H1 (cell line): ENCODE data around the gene RUSF1. TPM values are rescaled to one million over a fixed set of nuclear protein-coding genes. Genes with fewer than 3 reads are reported as not detected.

Experiments used
- CTCF ChIA-PET: fragments of 300-600 bp; sonication (Branson Sonifier 250); formaldehyde crosslinking; loops from one replicate; lab custom pipeline; 2021; ENCODE audit not compliant: partially characterized antibody; lab: Charles Lee
- POLR2A ChIA-PET: fragments of 300-600 bp; sonication (Branson Sonifier 250); formaldehyde crosslinking; loops from one replicate; lab custom pipeline; 2021; ENCODE audit warnings: inconsistent platforms; ENCODE audit not compliant: partially characterized antibody; lab: Charles Lee
- DNase-seq, 2 experiments: peaks; one replicate each; pipeline versions ENCODE4 v3.0.0 to v3.0.0-alpha.2; 2010 to 2022; ENCODE audit warnings: low spot score in 2 of 2, low read depth in 1 of 2, mixed read lengths in 1 of 2
- FAIRE-seq: peaks from 2 replicates; lab custom pipeline; 2011; peaks lifted over from hg19 to GRCh38; lab: Jason Lieb, UNC
- H2AFZ ChIP-seq: 2 replicates; pipeline ENCODE4 v1.8.1; 2012; ENCODE audit warnings: low read length, inconsistent platforms
- H2AK5ac ChIP-seq: 2 replicates; pipeline ENCODE4 v1.6.1; 2013; ENCODE audit warnings: low read depth, low read length
- H2BK120ac ChIP-seq: replicated peaks from 2 replicates; pipeline ENCODE3; 2013; ENCODE audit warnings: low read depth, low read length, inconsistent platforms
- H2BK12ac ChIP-seq: 2 replicates; pipeline ENCODE4 v1.6.1; 2013; ENCODE audit warnings: low read depth, low read length
- H2BK15ac ChIP-seq: 2 replicates; pipeline ENCODE4 v1.6.1; 2013; ENCODE audit warnings: low read length
- H2BK20ac ChIP-seq: 2 replicates; pipeline ENCODE4 v1.6.1; 2013; ENCODE audit warnings: low read length
- H2BK5ac ChIP-seq: 2 replicates; pipeline ENCODE4 v1.6.1; 2013; ENCODE audit warnings: low read depth, low read length
- H3K14ac ChIP-seq: 2 replicates; pipeline ENCODE4 v1.6.1; 2013; ENCODE audit warnings: inconsistent platforms; ENCODE audit not compliant: insufficient read length
- H3K18ac ChIP-seq: 2 replicates; pipeline ENCODE4 v1.6.1; 2013; ENCODE audit warnings: low read length; ENCODE audit errors: extremely low read depth
- H3K23ac ChIP-seq: 2 replicates; pipeline ENCODE4 v1.6.1; 2013; ENCODE audit warnings: inconsistent platforms; ENCODE audit not compliant: insufficient read length
- H3K23me2 ChIP-seq: 2 replicates; pipeline ENCODE4 v1.6.1; 2013; ENCODE audit warnings: low read depth, low read length
- H3K27ac ChIP-seq: 2 replicates; pipeline ENCODE4 v1.6.1; 2011; ENCODE audit warnings: low read depth, low read length, inconsistent platforms
- H3K27me3 ChIP-seq, 4 experiments: replicated peaks in 1 of 4; 1 replicate in 1 of 4; 2 replicates in 3 of 4; pipeline versions ENCODE4 v1.6.1 to v1.8.1; 2011 to 2013; ENCODE audit warnings: low read length in 3 of 4, mild to moderate bottlenecking in 3 of 4, inconsistent platforms in 2 of 4, mixed read lengths in 2 of 4, moderate library complexity in 1 of 4; ENCODE audit not compliant: control insufficient read depth in 3 of 4, insufficient read depth in 3 of 4; ENCODE audit errors: extremely low read depth in 1 of 4
- H3K36me3 ChIP-seq, 4 experiments: 2 replicates each; pipeline versions ENCODE4 v1.6.1 to v1.8.1; 2011 to 2013; ENCODE audit warnings: mild to moderate bottlenecking in 4 of 4, low read length in 3 of 4, moderate library complexity in 2 of 4, control low read depth in 1 of 4, inconsistent platforms in 1 of 4; ENCODE audit not compliant: insufficient read depth in 4 of 4, control insufficient read depth in 2 of 4
- H3K4ac ChIP-seq: replicated peaks from 2 replicates; pipeline ENCODE3; 2013; ENCODE audit warnings: low read length, low read depth, mixed read lengths, inconsistent platforms; ENCODE audit not compliant: insufficient read length
- H3K4me1 ChIP-seq, 4 experiments: replicated peaks in 1 of 4; 1 replicate in 1 of 4; 2 replicates in 3 of 4; pipeline versions ENCODE4 v1.6.1 to v1.8.1; 2011 to 2013; ENCODE audit warnings: low read length in 3 of 4, inconsistent platforms in 2 of 4, mixed read lengths in 1 of 4; ENCODE audit not compliant: insufficient read depth in 4 of 4, control insufficient read depth in 3 of 4
- H3K4me2 ChIP-seq, 2 experiments: 2 replicates each; pipeline versions ENCODE4 v1.6.1 to v1.8.1; 2011 to 2013; ENCODE audit warnings: low read depth in 2 of 2, low read length in 2 of 2, control low read depth in 1 of 2, inconsistent platforms in 1 of 2, mild to moderate bottlenecking in 1 of 2; ENCODE audit not compliant: insufficient read depth in 1 of 2
- H3K4me3 ChIP-seq, 4 experiments: fragments of 200-600, 300-600 bp in 1 of 4; sonication (generic), shearing (Covaris generic), sonication (Bioruptor Twin) in 1 of 4; 2 replicates each; pipeline versions ENCODE4 v1.5.1 to v1.8.1; 2011 to 2016; ENCODE audit warnings: low read length in 4 of 4, low read depth in 3 of 4, control low read depth in 2 of 4, inconsistent platforms in 2 of 4, mild to moderate bottlenecking in 2 of 4, mixed read lengths in 1 of 4, moderate library complexity in 1 of 4; ENCODE audit not compliant: insufficient read depth in 2 of 4; ENCODE audit errors: extremely low read depth in 1 of 4
- H3K56ac ChIP-seq: replicated peaks from 2 replicates; pipeline ENCODE3; 2013; ENCODE audit warnings: low read depth, mild to moderate bottlenecking, mixed read lengths, low read length, inconsistent platforms; ENCODE audit not compliant: insufficient read length
- H3K79me1 ChIP-seq: 2 replicates; pipeline ENCODE4 v1.6.1; 2013; ENCODE audit warnings: low read depth, low read length, control low read depth
- H3K79me2 ChIP-seq, 2 experiments: 2 replicates each; pipeline versions ENCODE4 v1.6.1 to v1.8.1; 2012 to 2013; ENCODE audit warnings: low read length in 2 of 2, mild to moderate bottlenecking in 2 of 2, inconsistent platforms in 1 of 2; ENCODE audit not compliant: insufficient read depth in 2 of 2, control insufficient read depth in 1 of 2
- H3K9ac ChIP-seq, 4 experiments: replicated peaks in 1 of 4; 1 replicate in 1 of 4; 2 replicates in 3 of 4; pipeline versions ENCODE4 v1.6.1 to v1.8.1; 2011 to 2013; ENCODE audit warnings: low read depth in 3 of 4, low read length in 3 of 4, control low read depth in 2 of 4, mild to moderate bottlenecking in 2 of 4, moderate library complexity in 2 of 4, inconsistent platforms in 1 of 4; ENCODE audit errors: extremely low read depth in 1 of 4
- H3K9me3 ChIP-seq, 2 experiments: 2 replicates each; pipeline versions ENCODE4 v1.6.1 to v1.8.1; 2012 to 2013; ENCODE audit warnings: mild to moderate bottlenecking in 2 of 2, moderate library complexity in 2 of 2, control low read depth in 1 of 2, inconsistent platforms in 1 of 2, low read depth in 1 of 2, low read length in 1 of 2, mixed read lengths in 1 of 2; ENCODE audit not compliant: insufficient read depth in 2 of 2
- H4K20me1 ChIP-seq, 2 experiments: replicated peaks in 1 of 2; 2 replicates each; pipeline versions ENCODE3 to v1.8.1; 2011 to 2013; ENCODE audit warnings: inconsistent platforms in 2 of 2, low read length in 2 of 2, mild to moderate bottlenecking in 1 of 2; ENCODE audit not compliant: insufficient read depth in 2 of 2, control insufficient read depth in 1 of 2
- H4K5ac ChIP-seq: 2 replicates; pipeline ENCODE4 v1.6.1; 2013; ENCODE audit warnings: low read length, low read depth, mixed read lengths, inconsistent platforms; ENCODE audit not compliant: insufficient read length
- H4K8ac ChIP-seq: 2 replicates; pipeline ENCODE4 v1.8.0; 2013; ENCODE audit warnings: mild to moderate bottlenecking, moderate library complexity, low read length, inconsistent platforms; ENCODE audit not compliant: insufficient read depth; ENCODE audit errors: extremely low read depth
- H4K91ac ChIP-seq: replicated peaks from 2 replicates; pipeline ENCODE3; 2013; ENCODE audit warnings: low read length, mixed read lengths, inconsistent platforms; ENCODE audit not compliant: insufficient read length
- BCL11A ChIP-seq, 2 experiments: IDR thresholded peaks; one replicate each; pipeline ENCODE4 v1.6.1; 2011; ENCODE audit warnings: low read depth in 2 of 2, low read length in 2 of 2, mild to moderate bottlenecking in 2 of 2
- EZH2 ChIP-seq: fragments of 200-600 bp; sonication (generic); IDR thresholded peaks from 2 replicates; pipeline ENCODE4 v1.7.1; 2012; ENCODE audit warnings: low read depth, mild to moderate bottlenecking, moderate library complexity, low read length, inconsistent platforms; ENCODE audit not compliant: severe bottlenecking
- FOSL1 ChIP-seq: IDR thresholded peaks from 2 replicates; pipeline ENCODE4 v1.6.1; 2011; ENCODE audit warnings: mild to moderate bottlenecking, low read depth, low read length, moderate library complexity; ENCODE audit not compliant: insufficient read depth
- GABPA ChIP-seq: IDR thresholded peaks from 2 replicates; pipeline ENCODE4 v1.6.1; 2011; ENCODE audit warnings: mild to moderate bottlenecking, low read length, moderate library complexity, borderline replicate concordance; ENCODE audit not compliant: insufficient read depth
- KDM5A ChIP-seq: fragments of 200-600 bp; IDR thresholded peaks from 2 replicates; pipeline ENCODE4 v1.7.1; 2012; ENCODE audit warnings: mild to moderate bottlenecking, low read length, inconsistent platforms, mixed read lengths
- PHF8 ChIP-seq: fragments of 200-600 bp; sonication (generic); conservative IDR thresholded peaks from 2 replicates; pipeline ENCODE4 v1.7.1; 2012; ENCODE audit warnings: low read depth, mild to moderate bottlenecking, inconsistent platforms, low read length, moderate library complexity
- RXRA ChIP-seq: IDR thresholded peaks from 2 replicates; pipeline ENCODE4 v1.6.1; 2011; ENCODE audit warnings: low read depth, mild to moderate bottlenecking, low read length, moderate library complexity; ENCODE audit not compliant: insufficient read depth
- YY1 ChIP-seq: IDR thresholded peaks from 2 replicates; pipeline ENCODE4 v1.6.1; 2011; ENCODE audit warnings: low read depth, mild to moderate bottlenecking, low read length
- WGBS, 2 experiments: shearing (Covaris generic) in 1 of 2; methylation state at CpG; one replicate each; pipeline versions ENCODE4 v1.1.6 to v1.1.7; 2013 to 2015; ENCODE audit warnings: low lambda C conversion rate in 2 of 2, mixed read lengths in 2 of 2, inconsistent platforms in 1 of 2, low coverage in 1 of 2, missing lambda C conversion rate in 1 of 2; ENCODE audit not compliant: insufficient replicate concordance in 2 of 2, insufficient coverage in 1 of 2, insufficient read length in 1 of 2; ENCODE audit errors: extremely low coverage in 1 of 2, missing lambda C conversion rate in 1 of 2; 5-methylcytosine and 5-hydroxymethylcytosine counted together
- polyA plus RNA-seq, 7 experiments: library from polyadenylated mRNA; depleted of rRNA in 3 of 7; stranded (reverse) in 5 of 7; unstranded in 2 of 7; fragments of >200 nt in 5 of 7; fragments of 200-250 nt in 2 of 7; gene quantifications; 1 replicate in 5 of 7; 2 replicates in 1 of 7; 4 replicates in 1 of 7; pipeline versions ENCODE4 v1.2.1 to v1.2.3, GENCODE V29; 2011 to 2013; ENCODE audit warnings: missing spikeins in 2 of 7, mixed read lengths in 2 of 7
- total RNA-seq: library from RNA; stranded (reverse); fragmentation: NEBNext Ultra II Directional; extraction: Animal tissue kit (Norgen Biotek cat#: 25700); gene quantifications from 2 replicates; pipeline ENCODE4 v1.2.1, GENCODE V29; 2021

Gene RUSF1
- total and polyA plus RNA-seq, 2 of the 8 experiments (the other 6 are each of a cell fraction or from before 2014, with no cell fraction given) = 22.5 to 33.7 TPM

DNA sequence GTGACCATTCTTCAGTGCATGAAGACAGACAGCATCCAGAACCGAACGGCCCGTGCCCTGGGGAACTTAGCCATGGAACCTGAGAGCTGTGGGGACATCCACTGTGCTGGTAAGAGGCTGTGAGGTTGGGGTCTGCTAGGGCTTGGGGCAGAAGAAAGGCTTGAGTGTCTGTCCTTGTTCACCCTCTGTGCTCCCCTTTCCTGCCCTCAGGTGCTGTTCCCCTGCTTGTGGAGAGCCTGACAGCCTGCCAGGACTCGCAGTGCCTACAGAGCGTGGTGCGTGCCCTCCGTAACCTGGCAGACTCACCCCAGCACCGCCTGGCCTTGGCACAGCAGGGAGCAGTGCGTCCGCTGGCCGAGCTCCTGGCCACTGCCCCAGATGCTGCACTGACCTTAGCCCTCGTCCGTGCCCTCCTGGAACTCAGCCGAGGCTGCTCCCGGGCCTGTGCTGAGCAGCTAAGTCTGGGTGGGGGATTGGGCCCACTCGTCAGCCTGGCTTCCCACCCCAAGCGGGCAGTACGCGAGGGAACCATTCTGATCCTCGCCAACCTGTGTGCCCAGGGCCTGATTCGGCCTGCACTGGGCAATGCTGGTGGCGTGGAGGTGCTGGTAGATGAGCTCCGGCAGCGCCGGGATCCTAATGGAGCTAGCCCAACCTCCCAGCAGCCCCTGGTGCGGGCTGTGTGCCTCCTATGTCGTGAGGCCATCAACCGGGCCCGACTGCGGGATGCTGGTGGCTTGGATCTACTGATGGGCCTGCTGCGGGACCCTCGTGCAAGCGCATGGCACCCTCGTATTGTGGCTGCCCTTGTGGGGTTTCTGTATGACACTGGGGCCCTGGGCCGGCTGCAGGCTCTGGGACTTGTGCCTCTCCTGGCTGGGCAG is 46.0 kb downstream of the RUSF1 start:
- Histone ChIP-seq H2BK12ac (no peak overlapping the region), H3K9me3 (no peaks in the 10 kb centered on the region), H3K4me3 (no peak overlapping the region), H3K56ac (no peak overlapping the region), H3K27ac (no peak overlapping the region), H3K4me1 (peaks cover 0 to 9% (median 4%) of the 10 kb centered on the region in 4 experiments; a peak in 4 of 7 replicates), H4K8ac (no peak overlapping the region), H3K14ac (no peak overlapping the region), H2BK20ac (no peak overlapping the region), H2AK5ac (no peak overlapping the region), H3K4ac (no peak overlapping the region), H3K4me2 (no peak overlapping the region), H2BK5ac (0 out of 2 replicates have a peak overlapping the region, but pooled peaks have one; percentile 30), H3K23me2 (peaks cover 11% of the 10 kb centered on the region; the same call in 1 of the 2 replicates), H3K79me2 (peaks cover 0 to 12% of the 10 kb centered on the region in 2 experiments; a peak in 2 of 4 replicates), H4K20me1 (peaks cover 7 to 8% of the 10 kb centered on the region in 2 experiments), H3K23ac (no peak overlapping the region), H3K79me1 (peaks cover 3% of the 10 kb centered on the region; the same call in 1 of the 2 replicates), H2BK120ac (no peak overlapping the region), H3K9ac (no peak overlapping the region), H2BK15ac (no peak overlapping the region), H3K36me3 (peaks cover 0 to 13% (median 1%) of the 10 kb centered on the region in 4 experiments; a peak in 4 of 8 replicates), H3K27me3 (no peaks in the 10 kb centered on the region), H2AFZ (no peak overlapping the region), H4K91ac (no peak overlapping the region), H4K5ac (no peak overlapping the region), H3K18ac (no peak overlapping the region)
- 92% methylated on average over 33 of the region's 35 CpGs; no CpG with 5 or more reads in 1 of the 2 experiments for WGBS, 2 experiments
- DNase-seq (no peak), FAIRE-seq (no peak)
- TF ChIP-seq BCL11A (IDR thresholded peaks at IDR 0.05; ENCODE audit: low read depth in 2 of 2, low read length in 2 of 2) (no peak), YY1 (no peak), KDM5A (no peak), EZH2 (no peak), PHF8 (no peak), GABPA (no peak), FOSL1 (no peak), RXRA (no peak)
- ChIA-PET POLR2A (interaction anchor here (1.0 kb wide), 1 partner anchor 10 kb away, joined by 3 read pairs; no protein-coding TSS in a partner anchor), CTCF (interaction anchor here (0.6 to 2.7 kb wide), 6 partner anchors 9 to 365 kb away, joined by 3 to 35 read pairs (median 8); no protein-coding TSS in a partner anchor)
